Astrocyte of the cerebellum (primary cell): Measurements from ENCODE around the gene C1orf50.

ENCODE experiments used
- DNase-seq: peaks from one replicate; pipeline ENCODE4 v3.0.0-alpha.2; 2011; ENCODE audit warnings: low read depth
- H3K4me3 ChIP-seq: 2 replicates; pipeline ENCODE4 v1.5.1; 2011; ENCODE audit warnings: mild to moderate bottlenecking, low read depth, low read length, moderate library complexity
- in situ Hi-C: cut with HindIII; loops from 2 replicates; pipeline ENCODE4 v1.10.0; 2017; ENCODE audit warnings: low sequenced_read_pairs
- TF ChIP-seq, protein P1 (sequence below): IDR thresholded peaks from 2 replicates; pipeline ENCODE4 v1.5.1; 2012; ENCODE audit warnings: low read length, low read depth, moderate library complexity, mild to moderate bottlenecking; ENCODE audit errors: missing control alignments

Gene C1orf50

DNA sequence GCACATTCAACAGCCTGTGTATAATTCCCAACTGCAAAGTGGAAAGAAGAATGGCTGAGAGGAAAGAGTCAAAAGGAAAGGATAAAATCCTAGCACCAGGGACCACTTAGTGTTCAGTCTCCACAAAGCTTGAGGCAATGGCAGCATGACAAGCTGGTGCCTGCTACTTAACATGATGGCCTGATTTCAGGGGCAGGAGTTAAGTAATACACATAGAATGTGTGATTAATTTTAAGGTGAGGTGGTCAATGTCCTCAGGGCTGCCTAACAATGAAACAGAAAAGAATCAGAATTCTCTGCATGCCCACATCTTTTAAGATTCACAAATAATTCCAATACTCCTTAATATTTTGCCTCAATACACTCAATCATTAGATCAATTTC is 9.2 kb upstream of the C1orf50 start:
- DNase-seq = no peak
- H3K4me3 ChIP-seq = no peak overlapping the region
- TF ChIP-seq, protein P1, sequence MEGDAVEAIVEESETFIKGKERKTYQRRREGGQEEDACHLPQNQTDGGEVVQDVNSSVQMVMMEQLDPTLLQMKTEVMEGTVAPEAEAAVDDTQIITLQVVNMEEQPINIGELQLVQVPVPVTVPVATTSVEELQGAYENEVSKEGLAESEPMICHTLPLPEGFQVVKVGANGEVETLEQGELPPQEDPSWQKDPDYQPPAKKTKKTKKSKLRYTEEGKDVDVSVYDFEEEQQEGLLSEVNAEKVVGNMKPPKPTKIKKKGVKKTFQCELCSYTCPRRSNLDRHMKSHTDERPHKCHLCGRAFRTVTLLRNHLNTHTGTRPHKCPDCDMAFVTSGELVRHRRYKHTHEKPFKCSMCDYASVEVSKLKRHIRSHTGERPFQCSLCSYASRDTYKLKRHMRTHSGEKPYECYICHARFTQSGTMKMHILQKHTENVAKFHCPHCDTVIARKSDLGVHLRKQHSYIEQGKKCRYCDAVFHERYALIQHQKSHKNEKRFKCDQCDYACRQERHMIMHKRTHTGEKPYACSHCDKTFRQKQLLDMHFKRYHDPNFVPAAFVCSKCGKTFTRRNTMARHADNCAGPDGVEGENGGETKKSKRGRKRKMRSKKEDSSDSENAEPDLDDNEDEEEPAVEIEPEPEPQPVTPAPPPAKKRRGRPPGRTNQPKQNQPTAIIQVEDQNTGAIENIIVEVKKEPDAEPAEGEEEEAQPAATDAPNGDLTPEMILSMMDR = no peak
- in situ Hi-C loops = no loop called here

DNA sequence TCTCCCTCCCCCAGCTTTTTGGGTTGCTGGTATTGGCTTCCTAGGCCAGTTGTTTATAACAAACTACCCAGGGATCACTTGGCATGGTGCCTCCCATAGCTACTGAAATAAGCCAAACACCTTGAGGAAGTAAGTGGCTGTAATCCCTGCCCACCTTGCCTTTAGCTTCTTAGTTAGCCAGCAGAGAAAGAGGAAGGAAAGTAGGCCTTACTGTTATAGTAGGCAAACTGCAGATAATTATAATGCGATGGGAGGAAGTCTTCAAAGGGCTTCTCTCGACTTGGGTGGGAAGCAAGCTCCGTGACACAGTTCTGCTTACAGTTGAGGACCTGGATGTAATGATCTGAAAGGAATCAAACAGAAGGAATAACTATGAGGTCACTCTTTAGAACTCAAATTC is 8.4 kb upstream of the C1orf50 start:
- TF ChIP-seq, protein P1 = no peak
- no peak overlapping the region for H3K4me3 ChIP-seq
- no peak for DNase-seq
- in situ Hi-C loops = no loop called here

DNA sequence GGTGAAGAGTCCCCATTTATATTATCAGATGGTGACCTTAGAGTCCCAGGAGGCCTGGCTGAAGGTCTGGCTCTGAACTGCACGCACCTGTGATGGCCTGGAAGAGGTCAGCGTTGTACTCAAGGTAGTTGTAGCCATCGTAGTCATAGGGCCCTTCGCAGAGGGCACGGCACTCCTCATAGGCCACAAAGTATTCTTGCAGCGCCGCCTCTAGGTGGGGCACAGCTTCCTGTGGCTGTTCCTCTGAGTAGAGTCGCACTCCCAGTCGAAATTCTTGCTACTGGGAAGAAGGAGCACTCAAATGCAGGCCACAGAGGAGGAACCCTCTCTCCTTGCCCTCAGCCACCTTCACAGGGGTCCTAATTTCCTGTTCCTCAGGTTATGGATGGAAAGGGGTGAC is 7.9 kb upstream of the C1orf50 start:
- in situ Hi-C loops = no loop called here
- no peak overlapping the region for H3K4me3 ChIP-seq
- no peak for DNase-seq
- TF ChIP-seq, protein P1 = peak; percentile 4

DNA sequence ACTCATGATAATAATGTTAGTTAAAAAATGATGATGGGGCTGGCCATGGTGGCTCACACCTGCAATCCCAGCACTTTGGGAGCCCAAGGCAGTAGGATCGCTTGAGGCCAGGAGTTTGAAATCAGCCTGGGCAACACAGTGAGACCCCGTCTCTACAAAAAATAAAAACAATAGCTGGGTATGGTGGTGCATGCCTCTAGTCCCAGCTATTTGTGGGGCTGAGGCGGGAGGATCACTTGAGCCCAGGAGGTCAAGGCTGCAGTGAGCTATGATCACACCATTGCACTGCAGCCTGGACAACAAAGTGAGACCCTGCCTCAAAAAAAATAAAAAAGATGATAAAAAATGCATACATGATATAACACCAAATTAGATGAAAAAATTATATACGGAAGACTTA is 5.5 kb upstream of the C1orf50 start:
- H3K4me3 ChIP-seq = no peak overlapping the region
- no peak for DNase-seq
- in situ Hi-C loops = no loop called here
- TF ChIP-seq, protein P1 = no peak

DNA sequence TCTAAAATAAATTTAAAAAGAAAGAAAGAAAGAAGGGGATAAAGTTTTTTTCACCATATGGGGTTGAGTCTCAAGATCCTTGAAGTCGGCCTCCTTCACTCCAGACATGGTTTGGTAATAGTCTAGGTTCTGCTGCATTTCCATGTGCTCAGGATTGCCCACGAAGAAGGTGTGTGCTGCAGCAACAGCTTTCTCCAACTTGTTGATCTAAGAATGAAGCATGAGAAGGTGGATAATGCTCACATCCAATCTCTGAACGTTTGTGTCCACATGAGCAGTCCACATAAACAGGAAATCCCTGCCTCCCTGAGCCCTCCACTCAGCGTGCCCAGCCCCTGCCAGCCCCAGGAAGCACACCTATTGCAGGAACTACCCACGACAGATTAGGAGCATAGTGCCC is 4.8 kb upstream of the C1orf50 start:
- DNase-seq = no peak
- TF ChIP-seq, protein P1 = no peak

DNA sequence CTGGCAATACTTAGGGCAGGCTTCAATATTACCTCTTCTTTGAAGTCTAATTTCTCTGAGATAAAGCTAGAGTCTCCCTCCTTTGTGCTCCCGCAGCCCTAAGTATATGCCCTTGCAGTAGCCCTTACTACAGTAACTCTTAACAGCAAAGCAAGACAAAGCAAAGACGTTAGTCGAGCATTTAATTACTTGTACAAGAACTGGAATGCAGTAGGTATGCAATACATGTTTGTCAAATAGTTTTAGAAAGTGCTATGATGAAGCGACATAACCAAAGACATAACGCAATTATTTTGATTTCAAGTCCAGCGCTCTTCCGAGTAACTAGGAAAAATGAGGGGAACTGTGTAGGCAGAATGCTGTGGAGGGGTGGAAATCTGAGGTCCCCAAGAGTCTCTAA is 1.8 kb upstream of the C1orf50 start:
- TF ChIP-seq, protein P1 = no peak
- peak overlapping the region; percentile 69 for H3K4me3 ChIP-seq
- DNase-seq = no peak
- in situ Hi-C loops = no loop called here

More for the DNA sequence above, 4.8 kb upstream of the C1orf50 start:
- no peak overlapping the region for H3K4me3 ChIP-seq
- in situ Hi-C loops = no loop called here
